IMR-90 (cell line): ENCODE data around the gene OR2V2. TPM values are rescaled to one million over a fixed set of nuclear protein-coding genes. Genes with fewer than 3 reads are reported as not detected.

Source experiments
- ATAC-seq: fragments of 200-7000 bp; cut with Tn5 transposase; 2 replicates; pipeline ENCODE4 v1.9.1; 2020; ENCODE audit warnings: low read depth, mild to moderate bottlenecking, moderate library complexity
- BruUV-seq: library from RNA; stranded (reverse); fragments of 400-500 nt; replicated peaks from 2 replicates; lab custom pipeline; 2021; lab: Mats Ljungman, UMichigan
- CTCF ChIA-PET: fragments of 300-600 bp; formaldehyde crosslinking; extraction: SDS; loops from one replicate; lab custom pipeline; 2021; ENCODE audit warnings: antibody characterized with exemption; lab: Yijun Ruan, JAX
- POLR2A ChIA-PET: fragments of 300-600 bp; sonication (Branson Sonifier 250); formaldehyde crosslinking; loops from one replicate; lab custom pipeline; 2022; ENCODE audit warnings: antibody characterized with exemption; ENCODE audit not compliant: unreplicated experiment; lab: Charles Lee
- DNase-seq: peaks from one replicate; pipeline ENCODE4 v3.0.0; 2013
- H2AFZ ChIP-seq: replicated peaks from 2 replicates; pipeline ENCODE3; 2013; ENCODE audit warnings: low read length, mild to moderate bottlenecking; ENCODE audit not compliant: poor library complexity
- H2AK5ac ChIP-seq: 2 replicates; pipeline ENCODE4 v1.6.1; 2013; ENCODE audit warnings: low read depth, low read length, inconsistent platforms
- H2AK9ac ChIP-seq: replicated peaks from 2 replicates; pipeline ENCODE3; 2013; ENCODE audit warnings: mild to moderate bottlenecking, low read depth, low read length, moderate library complexity; ENCODE audit not compliant: poor library complexity
- H2BK120ac ChIP-seq: 2 replicates; pipeline ENCODE4 v1.6.1; 2013; ENCODE audit warnings: low read depth, low read length, inconsistent platforms
- H2BK15ac ChIP-seq: 3 replicates; pipeline ENCODE4 v1.6.1; 2013; ENCODE audit warnings: low read depth, low read length, inconsistent platforms
- H2BK20ac ChIP-seq: 2 replicates; pipeline ENCODE4 v1.6.1; 2013; ENCODE audit warnings: low read depth, mild to moderate bottlenecking, inconsistent platforms, low read length, moderate library complexity
- H2BK5ac ChIP-seq: 2 replicates; pipeline ENCODE4 v1.6.1; 2013; ENCODE audit warnings: mild to moderate bottlenecking, low read depth, low read length, inconsistent platforms; ENCODE audit not compliant: poor library complexity, severe bottlenecking
- H3K14ac ChIP-seq: replicated peaks from 2 replicates; pipeline ENCODE4 v1.6.1; 2013; ENCODE audit warnings: low read depth, low read length, inconsistent platforms
- H3K18ac ChIP-seq: 2 replicates; pipeline ENCODE4 v1.6.1; 2013; ENCODE audit warnings: low read depth, low read length, control low read depth
- H3K23ac ChIP-seq: 2 replicates; pipeline ENCODE4 v1.6.1; 2013; ENCODE audit warnings: low read depth, low read length, inconsistent platforms
- H3K27ac ChIP-seq: 2 replicates; pipeline ENCODE4 v1.5.1; 2013; ENCODE audit warnings: mild to moderate bottlenecking, control low read depth, low read length; ENCODE audit not compliant: insufficient read depth
- H3K27me3 ChIP-seq: 2 replicates; pipeline ENCODE4 v1.6.1; 2013; ENCODE audit warnings: low read length; ENCODE audit not compliant: control insufficient read depth, insufficient read depth
- H3K36me3 ChIP-seq: 2 replicates; pipeline ENCODE4 v1.6.1; 2013; ENCODE audit warnings: low read length, mixed read lengths; ENCODE audit not compliant: control insufficient read depth, insufficient read depth
- H3K4ac ChIP-seq: 2 replicates; pipeline ENCODE4 v1.6.1; 2013; ENCODE audit warnings: low read depth, low read length, inconsistent platforms
- H3K4me1 ChIP-seq: 2 replicates; pipeline ENCODE4 v1.6.1; 2013; ENCODE audit warnings: low read length, mixed read lengths; ENCODE audit not compliant: control insufficient read depth, insufficient read depth
- H3K4me2 ChIP-seq: 2 replicates; pipeline ENCODE4 v1.6.1; 2013; ENCODE audit warnings: low read depth, mild to moderate bottlenecking, control low read depth, low read length, moderate library complexity
- H3K4me3 ChIP-seq: 2 replicates; pipeline ENCODE4 v1.5.1; 2013; ENCODE audit warnings: low read depth, mild to moderate bottlenecking, control low read depth, low read length, moderate library complexity; ENCODE audit not compliant: insufficient read depth
- H3K56ac ChIP-seq: 2 replicates; pipeline ENCODE4 v1.6.1; 2013; ENCODE audit warnings: low read length, inconsistent platforms; ENCODE audit not compliant: insufficient read depth; ENCODE audit errors: extremely low read depth
- H3K79me1 ChIP-seq, 2 experiments: 2 replicates each; pipeline ENCODE4 v1.6.1; 2013; ENCODE audit warnings: low read length in 2 of 2, inconsistent platforms in 1 of 2, low read depth in 1 of 2
- H3K9ac ChIP-seq: 2 replicates; pipeline ENCODE4 v1.6.1; 2013; ENCODE audit warnings: low read depth, low read length, control low read depth
- H3K9me1 ChIP-seq: 2 replicates; pipeline ENCODE4 v1.6.1; 2013; ENCODE audit warnings: low read length, inconsistent platforms; ENCODE audit not compliant: insufficient read depth
- H3K9me3 ChIP-seq: 2 replicates; pipeline ENCODE4 v1.6.1; 2013; ENCODE audit warnings: low read length; ENCODE audit not compliant: control insufficient read depth, insufficient read depth
- H4K20me1 ChIP-seq: 2 replicates; pipeline ENCODE4 v1.6.1; 2013; ENCODE audit warnings: low read length, inconsistent platforms; ENCODE audit not compliant: insufficient read depth
- H4K5ac ChIP-seq: 2 replicates; pipeline ENCODE4 v1.6.1; 2013; ENCODE audit warnings: mild to moderate bottlenecking, low read depth, low read length, control low read depth
- H4K8ac ChIP-seq, 2 experiments: 2 replicates each; pipeline ENCODE4 v1.6.1; 2013; ENCODE audit warnings: low read depth in 2 of 2, low read length in 2 of 2, control low read depth in 1 of 2, inconsistent platforms in 1 of 2
- H4K91ac ChIP-seq: 2 replicates; pipeline ENCODE4 v1.6.1; 2013; ENCODE audit warnings: low read depth, low read length, inconsistent platforms; ENCODE audit not compliant: insufficient read depth
- BHLHE40 ChIP-seq: fragments of 150-350 bp; IDR thresholded peaks from 2 replicates; pipeline ENCODE4 v1.6.1; 2016; ENCODE audit warnings: mild to moderate bottlenecking, low read depth, low read length
- CEBPB ChIP-seq: IDR thresholded peaks from 2 replicates; pipeline ENCODE4 v1.6.1; 2012; ENCODE audit warnings: low read depth, low read length, improper control_type of control experiment
- CHD1 ChIP-seq: IDR thresholded peaks from 2 replicates; pipeline ENCODE4 v1.6.1; 2012; ENCODE audit warnings: low read depth, low read length, improper control_type of control experiment
- CTCF ChIP-seq: conservative IDR thresholded peaks from 2 replicates; pipeline ENCODE4 v1.5.1; 2012; ENCODE audit warnings: mild to moderate bottlenecking, low read depth, low read length, improper control_type of control experiment
- FOS ChIP-seq: fragments of 150-350 bp; IDR thresholded peaks from 2 replicates; pipeline ENCODE4 v1.6.1; 2016; ENCODE audit warnings: low read depth, low read length
- MAFK ChIP-seq: IDR thresholded peaks from 2 replicates; pipeline ENCODE4 v1.6.1; 2012; ENCODE audit warnings: low read depth, low read length, improper control_type of control experiment
- MAZ ChIP-seq: IDR thresholded peaks from 2 replicates; pipeline ENCODE4 v1.6.1; 2012; ENCODE audit warnings: low read depth, mild to moderate bottlenecking, low read length, improper control_type of control experiment, moderate library complexity, borderline replicate concordance
- MXI1 ChIP-seq: IDR thresholded peaks from 2 replicates; pipeline ENCODE4 v1.6.1; 2012; ENCODE audit warnings: low read depth, mild to moderate bottlenecking, low read length, moderate library complexity, borderline replicate concordance
- NFE2L2 ChIP-seq: fragments of 150-350 bp; IDR thresholded peaks from 2 replicates; pipeline ENCODE4 v1.6.1; 2016; ENCODE audit warnings: low read depth, mild to moderate bottlenecking, low read length
- POLR2A ChIP-seq: IDR thresholded peaks from 2 replicates; pipeline ENCODE4 v1.6.1; 2012; ENCODE audit warnings: mild to moderate bottlenecking, low read depth, low read length
- RAD21 ChIP-seq: IDR thresholded peaks from 2 replicates; pipeline ENCODE4 v1.6.1; 2012; ENCODE audit warnings: low read length, improper control_type of control experiment
- RCOR1 ChIP-seq: IDR thresholded peaks from 2 replicates; pipeline ENCODE4 v1.6.1; 2012; ENCODE audit warnings: mild to moderate bottlenecking, low read length, improper control_type of control experiment; ENCODE audit not compliant: insufficient replicate concordance
- RFX5 ChIP-seq: IDR thresholded peaks from 2 replicates; pipeline ENCODE4 v1.8.0; 2012; ENCODE audit warnings: low read depth, mild to moderate bottlenecking, low read length, moderate library complexity
- SMC3 ChIP-seq: fragments of 150-350 bp; IDR thresholded peaks from 2 replicates; pipeline ENCODE4 v1.6.1; 2016; ENCODE audit warnings: low read depth, mild to moderate bottlenecking, antibody characterized with exemption, low read length, moderate library complexity
- USF2 ChIP-seq: fragments of 150-350 bp; IDR thresholded peaks from 2 replicates; pipeline ENCODE4 v1.6.1; 2017; ENCODE audit warnings: mild to moderate bottlenecking, antibody characterized with exemption, low read length, low read depth
- WGBS, 2 experiments: methylation state at CpG; one replicate each; pipeline versions ENCODE4 v1.1.5 to v1.1.7; 2013; ENCODE audit warnings: missing lambda C conversion rate in 2 of 2; ENCODE audit not compliant: insufficient read length in 1 of 2; ENCODE audit errors: extremely low coverage in 2 of 2; 5-methylcytosine and 5-hydroxymethylcytosine counted together
- dilution Hi-C: fragments of 300-500 bp; cut with HindIII; formaldehyde crosslinking; loops from one replicate; pipeline ENCODE4 v1.14.3; 2018; ENCODE audit warnings: low sequenced_read_pairs; ENCODE audit not compliant: unreplicated experiment
- in situ Hi-C: fragments of 300-500 bp; cut with MboI; formaldehyde crosslinking; loops from 3 replicates; pipeline ENCODE4 v1.14.3; 2019; ENCODE audit warnings: low sequenced_read_pairs, inconsistent platforms, mixed read lengths
- intact Hi-C: fragments of 100-400 bp; cut with micrococcal nuclease; formaldehyde crosslinking; loops from 2 replicates; pipeline ENCODE4 v1.10.0; 2022
- polyA plus RNA-seq, 3 experiments: library from polyadenylated mRNA; depleted of rRNA; stranded (reverse); fragments of >200 nt; gene quantifications; 2 replicates each; pipeline ENCODE4 v1.2.3, GENCODE V29; 2012; ENCODE audit warnings: low replicate concordance in 1 of 3
- total RNA-seq: library from RNA; depleted of rRNA; stranded (reverse); fragments of >200 nt; gene quantifications from 2 replicates; pipeline ENCODE4 v1.2.3, GENCODE V29; 2012

Gene OR2V2
- total and polyA plus RNA-seq, 2 of the 4 experiments (the other 2 are of a cell fraction) = not detected

- dilution Hi-C loops (no loop called here), in situ Hi-C loops (loop anchor here (5.0 to 10.0 kb wide), 2 partner anchors 70 to 383 kb away; partner anchors contain the start of gene MGAT1), intact Hi-C loops (loop anchor here (1.0 to 5.0 kb wide), 2 partner anchors 20 to 75 kb away; partner anchors contain the start of gene TRIM52)
- no peak overlapping the region for H3K56ac ChIP-seq
- no peak overlapping the region for H3K27ac ChIP-seq
- DNase-seq = peak; percentile 80
- peaks cover 7 to 8% of the 10 kb centered on the region in 2 experiments; a peak in 3 of 4 replicates for H3K79me1 ChIP-seq
- no peak overlapping the region for H2BK120ac ChIP-seq
- no TSS peak for BruUV-seq
- CTCF ChIA-PET = interaction anchor here (0.9 kb wide), 1 partner anchor 14 kb away, joined by 3 read pairs; no protein-coding TSS in a partner anchor
- H3K23ac ChIP-seq = no peak overlapping the region; the same call in 1 of the 2 replicates
- no peaks in the 10 kb centered on the region for H3K36me3 ChIP-seq
- POLR2A ChIA-PET = no interaction called here
- H2BK15ac ChIP-seq = no peak overlapping the region
- H3K9me3 ChIP-seq = no peaks in the 10 kb centered on the region
- ATAC-seq = peak; percentile 16
- H3K9me1 ChIP-seq = peaks cover 2% of the 10 kb centered on the region; the same call in 1 of the 2 replicates
- no peak overlapping the region for H2BK20ac ChIP-seq
- H4K91ac ChIP-seq = no peak overlapping the region; the same call in 1 of the 2 replicates
- TF ChIP-seq SMC3 (no peak), RFX5 (no peak), MAZ (peak; percentile 68), CTCF (peak; percentile 24; the same call in 1 of the 2 replicates), BHLHE40 (peak; percentile 56; the same call in 1 of the 2 replicates), NFE2L2 (no peak), USF2 (peak; percentile 3; the same call in 1 of the 2 replicates), RCOR1 (no peak), POLR2A (no peak), CEBPB (no peak), MAFK (no peak), FOS (peak; percentile 87), CHD1 (no peak), MXI1 (no peak), RAD21 (no peak; the same call in 1 of the 2 replicates)
- no peak overlapping the region for H3K14ac ChIP-seq
- H3K4me1 ChIP-seq = peaks cover 4% of the 10 kb centered on the region
- peak overlapping the region; percentile 59 for H2BK5ac ChIP-seq
- no peak overlapping the region for H3K9ac ChIP-seq
- no peak overlapping the region for H2AK5ac ChIP-seq
- peak overlapping the region; percentile 41 for H3K4me3 ChIP-seq
- H4K8ac ChIP-seq = 0 out of 4 replicates have a peak overlapping the region, but pooled peaks of 1 of the 2 experiments have one; percentile 37
- H3K4ac ChIP-seq = peak overlapping the region; percentile 66; the same call in 1 of the 2 replicates
- peaks cover 12% of the 10 kb centered on the region for H4K20me1 ChIP-seq
- no peak overlapping the region for H4K5ac ChIP-seq
- peak overlapping the region; percentile 37 for H2AK9ac ChIP-seq
- WGBS, 2 experiments = 3% methylated on average over 15 of the region's 37 CpGs; no CpG with 5 or more reads in 1 of the 2 experiments
- H2AFZ ChIP-seq = peak overlapping the region; percentile 91
- H3K18ac ChIP-seq = no peak overlapping the region
- H3K4me2 ChIP-seq = peak overlapping the region; percentile 71
- no peaks in the 10 kb centered on the region for H3K27me3 ChIP-seq
Measured at GRCh38 chr5:181187500-181188213, 40.3 kb downstream of the OR2V2 start.
